ENCODE measurements around the gene KDM4B. TPM values are rescaled to one million over a fixed set of nuclear protein-coding genes. Genes with fewer than 3 reads are reported as not detected.

KDM4B gene
- total RNA-seq, 1 experiment from 2014 or later, result 35.9 TPM

DNA sequence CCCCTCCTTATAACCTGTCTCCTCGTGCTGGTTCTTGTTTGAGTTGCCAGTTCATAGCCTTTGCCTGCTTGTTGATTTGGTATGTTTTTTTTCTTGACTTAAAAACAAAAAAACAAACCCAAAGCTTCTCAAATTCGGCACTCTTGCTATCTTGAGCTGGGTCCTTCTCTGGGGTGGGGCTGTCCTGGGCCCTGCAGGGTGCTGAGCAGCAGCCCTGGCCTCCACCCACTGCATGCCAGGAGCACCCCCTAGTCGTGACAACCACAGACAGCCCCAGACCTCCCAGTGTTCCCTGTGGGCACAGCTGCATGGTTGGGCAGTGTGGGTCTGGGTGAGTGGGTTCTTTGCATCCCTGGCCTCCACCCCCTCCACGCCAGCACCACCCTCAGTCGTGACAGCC, 27.8 kb downstream of the KDM4B start (continued):
- TF ChIP-seq ELF1 (IDR thresholded peaks at IDR 0.05; ENCODE audit: borderline replicate concordance, low read depth), result no peak
- no peak for TF ChIP-seq SP1 (IDR thresholded peaks at IDR 0.05; ENCODE audit: low read depth)

GRCh38 chr19:4997297-4997696, 28.4 kb downstream of the KDM4B start:
- H3K9me3 ChIP-seq (ENCODE audit: control insufficient read depth in 1 of 2, insufficient read depth in 1 of 2, low read depth in 1 of 2, low read length in 2 of 2), result no peaks in the 10 kb centered on the region
- DNase-seq (ENCODE audit: low read depth, low spot score), result no peak
- H3K79me2 ChIP-seq (ENCODE audit: insufficient read depth, low read length), result peaks cover 31% of the 10 kb centered on the region

GRCh38 chr19:5000120-5000611, 31.3 kb downstream of the KDM4B start:
- RAD21 ChIA-PET (ENCODE audit: low non-redundant PET in 1 of 2, low total read pairs in 2 of 2, uncharacterized antibody in 2 of 2, unreplicated experiment in 2 of 2), result no interaction called here
- Histone ChIP-seq H3K4me2 (ENCODE audit: low read length) (no peak overlapping the region), H2AFZ (ENCODE audit: low read depth, low read length, poor library complexity, severe bottlenecking) (no peak overlapping the region), H3K27me3 (ENCODE audit: insufficient read depth, low read length) (no peaks in the 10 kb centered on the region), H3K4me3 (replicated peaks in 1 of 2; ENCODE audit: low read depth in 1 of 2, low read length in 2 of 2) (no peak overlapping the region), H3K9me3 (ENCODE audit: control insufficient read depth in 1 of 2, insufficient read depth in 1 of 2, low read depth in 1 of 2, low read length in 2 of 2) (no peaks in the 10 kb centered on the region), H3K9me2 (ENCODE audit: insufficient read depth) (no peaks in the 10 kb centered on the region), H3K4me1 (ENCODE audit: control insufficient read depth in 1 of 2, insufficient read depth in 2 of 2, low read length in 2 of 2) (peaks cover 12 to 20% of the 10 kb centered on the region in 2 experiments), H3K36me3 (ENCODE audit: control insufficient read depth in 1 of 2, insufficient read depth in 2 of 2, low read length in 2 of 2) (no peaks in the 10 kb centered on the region), H3K79me2 (ENCODE audit: insufficient read depth, low read length) (peaks cover 34% of the 10 kb centered on the region; the same call in 1 of the 2 replicates), H3K9ac (ENCODE audit: low read length) (no peak overlapping the region), H3K27ac (ENCODE audit: low read depth, low read length) (no peak overlapping the region), H4K20me1 (ENCODE audit: insufficient read depth) (no peaks in the 10 kb centered on the region)
- CTCF ChIA-PET, result interaction anchor here (2.2 kb wide), 1 partner anchor 31 kb away, joined by 23 read pairs; no protein-coding TSS in a partner anchor
- POLR2A ChIA-PET, result no interaction called here
- ATAC-seq (no peak), DNase-seq (ENCODE audit: low read depth, low spot score) (no peak)
- intact Hi-C loops (cut with micrococcal nuclease), result no loop called here
- no TSS peak for BruUV-seq (replicated peaks)
- no peak for TF ChIP-seq TCF7L2 (IDR thresholded peaks at IDR 0.05; ENCODE audit: borderline replicate concordance, extremely low read depth, insufficient read depth, insufficient read length)
- no peak for TF ChIP-seq ZBTB33 (IDR thresholded peaks at IDR 0.05; ENCODE audit: extremely low read depth, insufficient replicate concordance, low read length)
- no peak for TF ChIP-seq SP1 (IDR thresholded peaks at IDR 0.05; ENCODE audit: low read depth)
- TF ChIP-seq ZNF274 (IDR thresholded peaks at IDR 0.05; ENCODE audit: low read depth, low read length), result no peak
- TF ChIP-seq ATF3 (IDR thresholded peaks at IDR 0.05), result no peak
- no peak for TF ChIP-seq JUND (IDR thresholded peaks at IDR 0.05)
- TF ChIP-seq FOSL1 (IDR thresholded peaks at IDR 0.05; ENCODE audit: low read depth), result no peak
- TF ChIP-seq EGR1 (IDR thresholded peaks at IDR 0.05; ENCODE audit: low read depth), result no peak
- TF ChIP-seq EZH2 (IDR thresholded peaks at IDR 0.05), result no peak
- TF ChIP-seq CBX3 (IDR thresholded peaks at IDR 0.05; ENCODE audit: low read depth), result no peak
- no peak for TF ChIP-seq MAX (IDR thresholded peaks at IDR 0.05)
- no peak for TF ChIP-seq ZFX (IDR thresholded peaks at IDR 0.05)

More at GRCh38 chr19:4997297-4997696, 28.4 kb downstream of the KDM4B start:
- Histone ChIP-seq H3K27ac (ENCODE audit: low read depth, low read length) (no peak overlapping the region), H4K20me1 (ENCODE audit: insufficient read depth) (no peaks in the 10 kb centered on the region), H3K4me2 (ENCODE audit: low read length) (no peak overlapping the region), H2AFZ (ENCODE audit: low read depth, low read length, poor library complexity, severe bottlenecking) (no peak overlapping the region), H3K36me3 (ENCODE audit: control insufficient read depth in 1 of 2, insufficient read depth in 2 of 2, low read length in 2 of 2) (no peaks in the 10 kb centered on the region), H3K4me1 (ENCODE audit: control insufficient read depth in 1 of 2, insufficient read depth in 2 of 2, low read length in 2 of 2) (peaks cover 19 to 23% of the 10 kb centered on the region in 2 experiments), H3K9ac (ENCODE audit: low read length) (no peak overlapping the region), H3K27me3 (ENCODE audit: insufficient read depth, low read length) (no peaks in the 10 kb centered on the region), H3K4me3 (replicated peaks in 1 of 2; ENCODE audit: low read depth in 1 of 2, low read length in 2 of 2) (no peak overlapping the region), H3K9me2 (ENCODE audit: insufficient read depth) (no peaks in the 10 kb centered on the region)
- ChIA-PET CTCF (no interaction called here), RAD21 (ENCODE audit: low non-redundant PET in 1 of 2, low total read pairs in 2 of 2, uncharacterized antibody in 2 of 2, unreplicated experiment in 2 of 2) (no interaction called here), POLR2A (no interaction called here)
- intact Hi-C loops (cut with micrococcal nuclease), result no loop called here
- BruUV-seq (replicated peaks), result no TSS peak
- no peak for TF ChIP-seq YY1 (IDR thresholded peaks at IDR 0.05; ENCODE audit: extremely low read depth, insufficient replicate concordance, low read depth, low read length)
- no peak for TF ChIP-seq SP1 (IDR thresholded peaks at IDR 0.05; ENCODE audit: low read depth)
- TF ChIP-seq POLR2AphosphoS5 (IDR thresholded peaks at IDR 0.05; ENCODE audit: low read depth, low read length), result no peak
- no peak for TF ChIP-seq EZH2 (IDR thresholded peaks at IDR 0.05)
- TF ChIP-seq POLR2A (IDR thresholded peaks at IDR 0.05; ENCODE audit: borderline replicate concordance, extremely low read depth, insufficient read depth, insufficient read length), result no peak
- TF ChIP-seq ZNF274 (IDR thresholded peaks at IDR 0.05; ENCODE audit: low read depth, low read length), result no peak
- no peak for TF ChIP-seq ZFX (IDR thresholded peaks at IDR 0.05)
- no peak for TF ChIP-seq FOSL1 (IDR thresholded peaks at IDR 0.05; ENCODE audit: low read depth)
- TF ChIP-seq ELF1 (IDR thresholded peaks at IDR 0.05; ENCODE audit: borderline replicate concordance, low read depth), result no peak
- TF ChIP-seq MAX (IDR thresholded peaks at IDR 0.05), result no peak
- no peak for ATAC-seq

Measured in HCT116 (cell line).